Epithelial cell of proximal tubule (primary cell): Measurements from ENCODE around the gene CDK13. TPM values are rescaled to one million over a fixed set of nuclear protein-coding genes. Genes with fewer than 3 reads are reported as not detected.
"Not testable (repeated sequence)": the region's sequence is repeated elsewhere in the genome, so short reads cannot be mapped to it uniquely, and the experiment has no call there.

ENCODE experiments used
- DNase-seq: peaks from one replicate; pipeline ENCODE4 v3.0.0-alpha.2; 2011; ENCODE audit warnings: low read depth
- H3K4me3 ChIP-seq: 2 replicates; pipeline ENCODE4 v1.5.1; 2011; ENCODE audit warnings: low read depth, mild to moderate bottlenecking, low read length
- total RNA-seq: library from RNA; depleted of rRNA; stranded (reverse); fragments of >200 nt; gene quantifications from 2 replicates; pipeline ENCODE4 v1.2.3, GENCODE V29; 2015
- TF ChIP-seq, protein P1 (sequence below): conservative IDR thresholded peaks from 2 replicates; pipeline ENCODE4 v1.5.1; 2012; ENCODE audit warnings: low read depth, mild to moderate bottlenecking, low read length

CDK13 gene
- total RNA-seq, 1 donor from 2014 or later, result 41.1 TPM

DNA sequence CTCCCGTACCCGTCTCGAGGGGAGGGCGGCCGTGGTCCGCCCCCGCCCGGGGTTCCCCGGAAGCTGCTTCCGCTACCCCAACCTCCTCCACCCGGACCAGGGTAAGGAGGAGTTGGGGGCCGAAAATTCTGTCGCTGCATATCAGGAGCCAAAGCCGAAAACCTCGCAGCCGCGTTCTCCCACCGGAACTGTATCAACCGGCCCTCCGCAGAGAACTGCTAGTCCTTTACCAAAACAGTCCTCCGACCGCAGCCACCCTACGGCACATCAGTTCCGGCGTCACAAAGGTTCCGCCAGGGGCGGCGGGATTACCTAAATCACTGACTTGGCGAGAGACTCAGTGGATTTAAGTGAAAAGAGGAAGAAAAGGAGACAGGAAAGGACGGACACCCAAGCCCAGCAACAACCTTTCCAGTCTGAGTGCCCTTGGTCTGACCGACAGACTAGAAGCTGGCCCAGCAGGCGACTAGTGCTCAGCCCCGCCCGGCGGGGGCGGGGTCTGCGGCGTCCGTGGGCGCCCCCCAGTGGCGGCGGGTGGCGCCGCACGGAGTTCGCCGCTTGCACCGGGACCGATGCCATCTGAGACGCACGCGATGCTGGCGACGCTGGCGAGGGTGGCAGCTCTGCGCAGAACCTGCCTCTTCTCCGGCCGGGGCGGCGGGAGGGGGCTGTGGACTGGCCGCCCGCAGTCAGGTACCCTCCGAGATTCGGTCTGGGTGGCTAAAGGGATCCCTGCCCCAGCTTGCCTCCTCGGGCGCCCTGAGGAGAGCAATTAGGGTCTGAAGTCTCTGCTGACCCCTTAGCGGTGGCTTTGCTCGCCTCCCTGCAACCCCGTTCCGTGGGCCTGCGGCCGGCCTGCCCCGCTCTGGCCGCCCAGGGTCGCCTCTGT, 184.6 kb downstream of the CDK13 start, which contains the start of the genes MPLKIP and SUGCT:
TSS of gene MPLKIP (minus strand) at position 195 of the 889 bp plus-strand sequence. CDS start at position 140, 55 bp downstream.
TSS of gene SUGCT (plus strand) at position 578 of the 889 bp plus-strand sequence.
- peak; percentile 67 for DNase-seq
- TF ChIP-seq, protein P1, sequence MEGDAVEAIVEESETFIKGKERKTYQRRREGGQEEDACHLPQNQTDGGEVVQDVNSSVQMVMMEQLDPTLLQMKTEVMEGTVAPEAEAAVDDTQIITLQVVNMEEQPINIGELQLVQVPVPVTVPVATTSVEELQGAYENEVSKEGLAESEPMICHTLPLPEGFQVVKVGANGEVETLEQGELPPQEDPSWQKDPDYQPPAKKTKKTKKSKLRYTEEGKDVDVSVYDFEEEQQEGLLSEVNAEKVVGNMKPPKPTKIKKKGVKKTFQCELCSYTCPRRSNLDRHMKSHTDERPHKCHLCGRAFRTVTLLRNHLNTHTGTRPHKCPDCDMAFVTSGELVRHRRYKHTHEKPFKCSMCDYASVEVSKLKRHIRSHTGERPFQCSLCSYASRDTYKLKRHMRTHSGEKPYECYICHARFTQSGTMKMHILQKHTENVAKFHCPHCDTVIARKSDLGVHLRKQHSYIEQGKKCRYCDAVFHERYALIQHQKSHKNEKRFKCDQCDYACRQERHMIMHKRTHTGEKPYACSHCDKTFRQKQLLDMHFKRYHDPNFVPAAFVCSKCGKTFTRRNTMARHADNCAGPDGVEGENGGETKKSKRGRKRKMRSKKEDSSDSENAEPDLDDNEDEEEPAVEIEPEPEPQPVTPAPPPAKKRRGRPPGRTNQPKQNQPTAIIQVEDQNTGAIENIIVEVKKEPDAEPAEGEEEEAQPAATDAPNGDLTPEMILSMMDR, result peak; percentile 89
- H3K4me3 ChIP-seq, result peak within 1 kb of the TSS; percentile 93

DNA sequence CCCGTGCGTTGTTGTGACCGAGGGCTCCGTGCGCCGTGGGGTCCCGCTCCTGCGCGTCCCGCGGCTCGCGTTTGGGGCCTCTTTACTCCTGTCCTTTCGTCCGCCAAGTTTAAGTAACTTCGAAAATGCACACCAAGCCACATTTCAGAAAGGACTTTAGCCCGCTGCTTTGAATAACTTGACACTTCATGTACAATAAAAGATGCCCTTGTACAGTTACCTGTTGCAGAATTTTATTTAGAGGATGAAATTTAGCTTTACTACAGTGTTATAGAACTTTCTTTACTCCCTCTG, 185.2 kb downstream of the CDK13 start:
- TF ChIP-seq, protein P1, result no peak
- H3K4me3 ChIP-seq, result peak overlapping the region; percentile 93
- no peak for DNase-seq

DNA sequence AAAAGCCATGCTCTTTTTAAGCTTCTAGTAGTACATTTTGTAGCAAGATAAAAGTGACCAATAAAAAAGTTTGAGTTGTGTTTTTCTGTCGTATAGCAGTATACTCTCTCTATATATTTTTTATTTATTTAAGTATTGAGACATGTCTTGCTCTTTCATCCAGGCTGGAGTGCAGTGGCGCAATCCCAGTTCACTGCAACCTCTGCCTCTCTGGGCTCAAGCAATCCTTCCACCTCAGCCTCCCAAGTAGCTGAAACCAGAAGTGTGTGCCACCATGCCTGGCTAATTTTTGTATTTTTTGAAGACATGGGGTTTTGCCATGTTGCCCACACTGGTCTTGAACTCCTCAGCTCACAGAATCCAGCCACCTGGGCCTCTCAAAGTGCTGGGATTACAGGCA, 187.5 kb downstream of the CDK13 start:
- TF ChIP-seq, protein P1, result no peak
- no peak overlapping the region for H3K4me3 ChIP-seq
- DNase-seq, result no peak

DNA sequence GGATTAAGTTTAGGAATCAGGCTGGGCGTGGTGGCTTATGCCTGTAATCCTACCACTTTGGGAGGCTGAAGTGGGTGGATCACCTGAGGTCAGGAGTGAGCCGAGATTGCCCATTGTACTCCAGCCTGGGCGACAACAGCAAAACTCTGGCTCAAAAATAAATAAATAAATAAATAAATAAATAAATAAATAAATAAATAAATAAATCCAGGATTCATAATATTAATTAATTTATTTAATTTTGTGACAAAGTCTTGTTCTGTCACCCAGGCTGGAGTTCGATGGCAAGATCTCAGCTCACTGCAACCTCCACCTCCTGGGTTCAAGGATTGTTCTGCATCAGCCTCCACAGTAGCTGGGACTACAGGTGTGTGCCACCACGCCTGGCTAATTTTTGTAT, 188.9 kb downstream of the CDK13 start:
- H3K4me3 ChIP-seq, result no peak overlapping the region
- no peak for DNase-seq
- TF ChIP-seq, protein P1, result no peak

DNA sequence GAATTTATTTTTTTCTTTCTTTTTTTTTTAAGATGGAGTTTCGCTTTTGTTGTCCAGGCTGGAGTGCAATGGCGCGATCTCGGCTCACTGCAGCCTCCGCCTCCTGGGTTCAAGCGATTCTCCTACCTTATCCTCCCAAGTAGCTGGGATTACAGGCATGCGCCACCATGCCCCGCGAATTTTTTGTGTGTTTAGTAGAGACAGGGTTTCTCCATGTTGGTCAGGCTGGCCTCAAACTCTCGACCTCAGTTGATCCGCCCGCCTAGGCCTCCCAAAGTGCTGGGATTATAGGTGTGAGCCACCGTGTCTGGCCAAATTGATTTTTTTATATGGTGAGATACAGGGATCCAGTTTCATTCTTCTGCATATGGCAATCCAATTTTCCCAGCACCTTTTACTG, 189.8 kb downstream of the CDK13 start:
- not testable (repeated sequence) for DNase-seq, H3K4me3 ChIP-seq

DNA sequence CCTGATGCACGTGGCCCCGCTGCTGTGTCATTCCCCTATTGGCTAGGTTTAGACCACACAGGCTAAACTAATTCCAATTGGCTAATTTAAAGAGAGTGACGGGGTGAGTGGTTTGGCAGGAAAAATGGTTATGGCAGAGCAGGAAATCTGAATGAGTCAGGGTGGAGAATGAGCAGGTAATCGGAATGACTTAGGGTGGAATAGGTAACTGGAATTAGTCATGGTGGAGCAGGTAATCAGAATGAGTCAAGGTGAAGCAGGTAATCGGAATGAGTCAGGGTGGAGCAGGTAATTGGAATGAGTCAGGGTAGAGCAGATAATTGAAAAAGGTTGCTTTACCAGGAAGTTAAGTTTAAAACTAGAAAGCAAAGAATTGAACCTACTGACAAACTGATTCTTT, 191.9 kb downstream of the CDK13 start:
- H3K4me3 ChIP-seq, DNase-seq: not testable (repeated sequence)

DNA sequence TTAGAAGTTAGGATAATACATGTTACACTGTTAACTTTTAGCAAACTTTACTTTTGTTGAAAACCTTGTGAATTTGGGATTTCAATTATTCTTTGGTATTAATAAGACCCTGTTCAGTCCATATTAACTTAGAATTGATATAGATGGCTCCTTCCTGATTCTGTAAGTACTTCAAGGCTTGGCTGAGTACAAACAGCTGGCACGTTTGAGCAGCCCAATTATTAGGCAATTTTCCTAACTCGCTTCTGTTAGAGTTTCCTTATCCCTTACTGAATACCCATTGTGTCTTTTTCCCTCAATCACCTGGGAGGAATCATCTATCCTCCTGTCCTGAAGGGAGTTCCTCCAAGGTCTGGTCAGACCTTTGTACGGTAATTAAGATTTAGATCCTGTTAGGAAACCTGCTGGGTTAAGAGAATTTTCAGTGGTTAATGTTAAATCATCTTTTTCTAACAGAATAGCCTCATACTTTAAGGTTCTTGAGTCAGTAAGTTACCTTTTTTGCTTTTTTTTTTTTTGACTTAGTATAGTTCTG, 195.6 kb downstream of the CDK13 start:
- DNase-seq, H3K4me3 ChIP-seq: not testable (repeated sequence)

DNA sequence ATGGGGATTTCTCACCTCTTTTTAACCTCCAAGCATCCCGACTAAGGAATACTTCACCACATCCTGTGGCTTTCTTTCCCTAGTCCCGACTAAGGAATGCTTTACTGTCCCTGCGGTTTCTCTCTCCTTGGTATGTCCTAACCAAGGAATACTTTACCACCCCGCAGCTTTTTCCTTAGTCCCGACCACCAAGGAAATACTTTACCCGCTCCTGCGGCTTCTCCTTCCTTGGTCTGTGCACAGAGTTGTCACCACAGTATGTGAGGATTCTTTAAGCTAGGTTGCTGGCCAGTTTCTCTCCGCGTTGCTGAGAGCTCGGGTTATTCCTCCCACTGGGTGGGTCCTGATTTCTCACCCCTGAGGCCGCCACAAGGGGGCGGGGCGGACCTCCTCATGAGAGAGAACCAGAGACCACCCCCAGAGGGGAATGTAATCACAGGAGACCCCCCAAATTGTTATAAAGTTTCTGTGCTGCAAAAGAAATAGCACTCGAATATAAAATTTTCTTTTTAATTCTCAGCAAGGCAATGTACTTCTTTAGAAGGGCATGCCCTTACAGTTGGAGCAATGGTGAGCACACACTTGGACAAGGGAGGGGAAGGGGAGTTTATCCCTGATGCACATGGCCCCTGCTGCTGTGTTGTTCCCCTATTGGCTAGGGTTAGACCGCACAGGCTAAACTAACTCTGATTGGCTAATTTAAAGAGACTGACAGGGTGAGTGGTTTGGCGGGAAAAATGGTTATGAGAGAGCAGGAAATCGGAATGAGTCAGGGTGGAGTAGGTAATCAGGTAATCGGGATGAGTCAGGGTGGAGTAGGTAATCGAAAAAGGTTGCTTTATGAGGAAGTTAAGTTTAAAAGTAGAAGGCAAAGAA, 197.6 kb downstream of the CDK13 start:
- TF ChIP-seq, protein P1, result peak; percentile 6
- no peak overlapping the region for H3K4me3 ChIP-seq
- DNase-seq, result no peak

DNA sequence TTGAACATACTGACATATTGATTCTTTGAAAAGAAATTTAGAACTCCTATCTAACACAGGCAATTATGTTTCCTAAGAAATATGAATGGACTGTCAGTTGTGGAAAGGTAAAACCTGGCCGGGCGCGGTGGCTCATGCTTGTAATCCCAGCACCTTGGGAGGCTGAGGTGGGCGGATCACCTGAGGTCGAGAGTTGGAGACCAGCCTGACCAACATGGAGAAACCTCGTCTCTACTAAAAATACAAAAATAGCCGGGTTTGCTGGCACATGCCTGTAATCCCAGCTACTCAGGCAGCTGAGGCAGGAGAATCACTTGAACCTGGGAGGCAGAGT, 198.2 kb downstream of the CDK13 start:
- DNase-seq, H3K4me3 ChIP-seq: not testable (repeated sequence)
